Lung microvascular endothelial cell (primary cell): Measurements from ENCODE around the gene BFSP1. TPM values are rescaled to one million over a fixed set of nuclear protein-coding genes. Genes with fewer than 3 reads are reported as not detected.

ENCODE experiments used
- DNase-seq, 2 donors: peaks; one replicate each; pipeline versions ENCODE4 v3.0.0 to v3.0.0-alpha.2; 2010; ENCODE audit warnings: low read depth in 2 of 2
- total RNA-seq: library from RNA; depleted of rRNA; stranded (reverse); fragments of >200 nt; gene quantifications from 2 replicates; pipeline ENCODE4 v1.2.1, GENCODE V29; 2014

BFSP1 gene
- total RNA-seq, 1 donor from 2014 or later = 0.60 TPM

DNA sequence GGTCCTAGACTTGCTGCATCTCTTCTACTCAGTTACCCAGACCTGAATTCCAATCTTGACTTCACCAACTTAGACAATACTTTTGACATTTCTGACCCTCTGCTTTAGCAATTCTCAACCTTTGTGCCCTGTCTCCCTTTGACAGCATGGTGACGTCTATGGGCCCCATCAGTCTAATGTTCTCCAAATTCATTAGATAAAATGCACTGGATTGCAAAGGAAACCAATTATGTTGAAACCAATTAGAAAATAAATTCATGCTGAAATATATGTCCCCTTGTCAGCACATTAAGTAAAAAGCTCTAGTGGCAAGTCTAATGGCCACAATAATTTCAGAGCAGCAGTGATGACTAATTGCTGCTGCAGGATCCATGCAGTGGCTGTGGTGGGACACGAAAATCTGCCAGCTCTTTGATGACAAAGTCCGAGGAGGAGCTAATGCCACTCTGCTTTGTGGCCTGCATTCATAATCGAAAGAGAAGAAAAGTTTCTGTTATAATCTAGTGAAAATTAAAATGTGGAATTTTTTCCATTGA lies 64.0 kb downstream of the BFSP1 start:
- no peak for DNase-seq

DNA sequence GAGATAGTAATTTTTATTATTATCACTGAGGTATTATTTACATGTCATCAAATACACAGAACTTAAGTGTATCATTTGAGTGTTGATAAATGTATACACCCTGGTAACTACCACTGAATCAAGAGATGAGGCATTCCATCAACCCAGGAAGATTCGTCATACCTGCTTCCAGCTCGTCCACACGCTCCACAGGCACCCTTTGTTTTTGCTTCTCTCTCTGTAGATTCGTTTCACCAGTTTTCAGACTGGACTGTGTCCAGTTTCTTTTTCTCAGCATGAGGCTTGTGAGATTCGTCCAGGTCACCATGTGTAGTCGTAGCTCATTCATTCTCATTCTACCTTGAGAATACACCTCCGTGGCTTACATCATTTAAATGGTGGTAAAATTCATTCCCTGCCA lies 64.5 kb downstream of the BFSP1 start:
- no peak for DNase-seq

DNA sequence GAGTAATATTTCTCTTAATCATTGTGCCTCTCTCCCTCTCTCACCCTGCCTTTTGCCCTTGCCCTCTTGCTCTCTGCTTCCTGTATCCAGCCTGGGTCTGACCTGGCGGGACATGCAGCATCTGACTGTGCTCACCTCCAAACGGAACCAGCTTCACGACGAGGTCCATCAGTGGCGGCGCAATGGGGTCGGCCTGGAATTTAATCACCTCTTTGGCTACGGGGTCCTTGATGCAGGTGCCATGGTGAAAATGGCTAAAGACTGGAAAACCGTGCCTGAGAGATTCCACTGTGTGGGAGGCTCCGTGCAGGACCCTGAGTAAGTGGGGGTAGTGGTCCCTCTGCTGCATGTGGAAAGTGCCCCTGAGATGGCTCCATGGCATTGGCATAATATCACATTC lies 65.9 kb downstream of the BFSP1 start:
- no peak for DNase-seq

DNA sequence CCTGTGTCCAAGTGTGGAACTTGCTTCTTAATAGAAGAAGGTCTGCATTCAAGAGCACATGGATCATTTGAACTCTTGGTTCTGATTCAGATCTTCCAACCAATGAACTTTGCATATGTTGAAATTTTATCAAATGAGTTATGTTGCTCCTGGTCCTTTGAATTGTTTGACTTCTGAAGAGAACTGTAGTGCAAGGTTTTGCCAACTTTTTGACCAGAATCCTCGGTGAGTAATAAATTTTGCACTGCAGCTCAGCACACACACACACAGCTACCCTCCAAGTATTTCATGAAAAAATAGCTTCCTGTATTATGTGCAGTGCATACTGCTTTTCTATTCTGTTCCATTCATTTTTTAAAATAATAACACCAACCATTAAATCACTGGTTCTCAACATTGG lies 67.5 kb downstream of the BFSP1 start:
- no peak for DNase-seq

DNA sequence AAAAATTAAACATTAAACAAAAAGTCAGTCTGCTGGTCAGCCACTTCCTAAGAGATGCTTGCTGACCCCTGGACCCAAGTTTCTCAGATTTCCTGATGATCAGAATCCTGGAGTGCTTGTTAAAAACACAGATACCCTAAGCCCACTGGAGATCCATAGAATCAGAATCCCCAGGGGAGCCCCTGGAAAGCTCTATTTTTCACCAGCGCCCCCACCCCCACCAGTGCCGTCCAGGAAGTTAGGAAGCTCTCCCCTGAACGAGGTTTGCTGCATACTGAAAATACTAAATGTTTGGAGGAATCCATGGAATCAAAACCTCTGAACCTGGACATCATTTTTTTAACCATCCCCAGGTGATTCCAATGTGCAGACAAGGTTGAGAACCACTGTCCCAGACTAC lies 69.2 kb downstream of the BFSP1 start:
- no peak for DNase-seq

DNA sequence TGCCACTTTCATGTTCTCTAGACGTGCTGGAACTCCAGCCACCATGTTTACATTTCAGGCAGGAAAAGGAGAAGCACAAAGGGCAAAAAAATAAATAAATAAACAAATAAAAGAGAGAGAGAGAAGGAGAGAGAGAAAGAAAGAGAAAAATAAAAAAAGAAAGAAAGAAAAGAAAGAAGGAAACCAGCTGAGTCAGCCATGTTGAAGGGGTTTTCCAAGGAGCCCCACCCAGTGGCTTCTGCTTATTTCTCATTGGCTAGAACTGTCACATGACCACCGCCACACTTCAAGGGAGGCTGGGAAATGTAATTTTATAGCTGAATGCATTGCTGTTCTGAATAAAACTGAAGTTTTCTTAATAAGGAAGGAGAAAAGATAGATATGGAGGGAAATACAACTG lies 71.1 kb downstream of the BFSP1 start:
- DNase-seq = no peak

DNA sequence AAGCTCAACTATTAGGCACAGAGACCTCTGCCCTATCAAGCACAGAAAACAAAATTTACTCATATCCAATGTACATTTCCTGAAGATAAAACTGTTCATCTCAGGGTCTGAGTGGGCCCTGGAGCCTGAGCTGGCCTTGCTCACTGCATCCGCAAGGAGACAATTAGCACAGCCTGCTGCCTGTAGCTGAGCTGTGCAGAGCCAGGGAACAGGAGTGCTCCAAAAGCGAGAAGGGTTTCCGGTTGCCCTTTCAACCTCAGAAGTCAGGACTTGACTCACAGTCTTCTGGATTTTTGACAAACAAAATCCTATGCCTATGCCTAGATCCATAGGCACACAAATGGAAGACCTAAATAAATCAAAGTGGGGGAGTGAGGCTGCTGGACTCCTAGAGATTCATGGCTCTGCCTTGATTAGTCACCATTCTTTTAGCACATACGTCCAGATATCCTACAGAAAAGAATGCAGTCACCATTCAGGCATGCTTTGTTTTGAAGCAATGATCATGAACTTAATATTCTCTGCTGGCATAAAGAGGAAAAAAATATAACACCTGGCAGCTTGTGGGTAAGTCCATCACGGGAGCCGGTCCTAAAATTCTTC lies 73.5 kb downstream of the BFSP1 start:
- no peak for DNase-seq

DNA sequence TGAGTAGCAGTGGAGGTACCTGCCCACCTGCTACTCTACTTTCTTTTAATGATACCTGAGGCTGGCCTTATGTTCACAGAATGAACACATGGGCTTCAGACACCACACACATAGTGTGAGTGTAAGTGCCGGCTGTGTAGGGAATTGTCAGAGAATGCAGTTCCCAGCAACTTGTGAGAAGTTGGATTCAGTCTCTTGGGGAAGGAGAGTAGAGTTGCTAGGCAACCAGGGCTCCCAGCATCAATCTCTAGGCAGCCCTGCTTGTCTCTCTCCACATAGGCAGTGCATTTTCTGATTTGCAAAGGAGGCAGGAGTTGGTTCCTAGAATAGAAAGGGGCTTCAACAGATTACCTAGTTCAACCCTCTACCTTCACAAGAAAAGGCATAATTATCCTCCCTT lies 74.1 kb downstream of the BFSP1 start:
- no peak for DNase-seq

DNA sequence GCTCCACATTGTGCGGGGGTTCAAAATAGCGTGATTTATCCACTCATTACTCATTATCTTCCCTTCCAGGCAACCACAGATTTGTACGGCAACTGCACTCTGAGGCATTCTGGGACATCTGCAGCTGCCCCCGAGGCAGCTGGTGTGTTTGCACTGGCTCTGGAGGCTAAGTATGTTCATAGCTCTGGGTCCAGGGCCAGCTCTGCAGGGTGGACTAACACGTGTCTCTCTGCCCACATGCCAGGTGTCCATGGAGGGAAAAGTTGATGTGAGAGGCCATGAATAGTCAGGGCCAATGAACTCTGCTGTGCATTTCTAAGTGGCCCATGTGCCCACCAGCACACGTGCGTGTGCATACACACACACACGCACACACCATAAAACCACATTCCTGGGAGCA lies 74.9 kb downstream of the BFSP1 start:
- DNase-seq = no peak

DNA sequence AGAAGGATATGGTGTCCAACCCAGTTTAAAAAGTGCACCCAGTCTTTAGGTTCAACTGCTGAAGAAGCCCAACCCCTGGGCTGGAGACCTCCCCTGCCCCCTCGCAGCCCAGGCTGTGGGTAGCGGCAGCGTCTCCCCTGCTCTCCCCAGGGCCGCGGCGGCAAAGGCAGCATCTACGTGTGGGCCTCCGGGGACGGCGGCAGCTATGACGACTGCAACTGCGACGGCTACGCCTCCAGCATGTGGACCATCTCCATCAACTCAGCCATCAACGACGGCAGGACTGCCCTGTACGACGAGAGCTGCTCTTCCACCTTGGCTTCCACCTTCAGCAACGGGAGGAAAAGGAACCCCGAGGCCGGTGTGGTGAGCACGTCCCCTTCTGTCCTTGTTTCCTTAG lies 77.6 kb downstream of the BFSP1 start:
- no peak for DNase-seq

DNA sequence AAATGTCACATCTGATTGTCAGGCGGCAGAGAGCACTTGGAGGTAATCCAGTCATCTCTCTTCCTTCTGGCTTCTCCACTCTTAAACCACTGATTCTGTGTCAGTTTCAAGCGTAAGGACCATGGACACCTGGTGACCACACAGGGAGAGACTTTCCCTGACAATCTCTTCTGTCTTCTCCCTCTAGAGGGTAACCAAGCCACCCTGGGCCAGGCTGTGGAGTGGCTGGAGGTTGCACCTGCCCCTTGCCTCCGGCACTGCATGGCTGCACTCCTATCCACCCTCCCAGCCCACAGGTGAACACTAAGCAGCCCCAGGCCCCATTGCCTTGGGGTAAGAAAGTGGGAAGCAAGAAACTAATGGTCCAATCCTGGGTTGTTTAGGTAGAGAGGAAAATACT lies 78.7 kb downstream of the BFSP1 start:
- DNase-seq = no peak

DNA sequence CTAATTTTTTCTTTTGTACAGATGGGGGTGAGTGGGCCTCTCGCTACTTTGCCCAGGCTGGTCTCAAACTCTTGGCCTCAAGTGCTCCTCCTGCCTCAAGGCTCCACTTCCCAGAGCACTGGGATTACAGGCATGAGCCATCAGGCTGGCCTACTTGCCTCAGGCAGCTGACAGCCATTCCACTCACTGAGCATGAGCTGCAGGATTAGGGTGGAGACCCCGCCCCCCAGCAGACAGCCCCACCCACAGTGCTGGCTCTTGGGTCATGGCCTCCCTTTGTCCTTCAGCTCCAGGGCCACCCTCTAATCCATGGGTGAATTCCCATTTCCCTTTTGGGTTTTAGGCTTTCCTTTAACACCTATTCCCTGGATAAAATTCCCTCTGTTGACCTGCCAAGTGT lies 82.1 kb downstream of the BFSP1 start:
- DNase-seq = no peak

DNA sequence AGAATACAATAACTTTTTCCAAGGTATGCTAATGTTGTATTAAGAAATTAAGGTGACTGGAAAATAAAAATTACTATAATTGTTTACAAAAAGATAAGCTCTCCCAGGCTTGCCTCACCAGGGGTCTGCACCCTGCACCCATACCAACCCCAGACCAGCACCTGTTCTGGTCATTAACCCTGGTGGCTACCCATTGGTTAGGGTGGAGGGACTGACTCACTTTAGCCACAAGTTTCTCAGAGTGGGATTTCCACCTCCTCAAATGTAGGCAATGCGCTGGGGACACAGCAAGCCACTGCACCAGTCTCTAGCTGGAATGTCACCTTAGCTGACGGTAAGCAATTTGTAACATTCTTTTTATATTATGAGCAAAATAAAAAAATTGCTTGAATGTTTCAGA lies 83.1 kb downstream of the BFSP1 start:
- DNase-seq = no peak

DNA sequence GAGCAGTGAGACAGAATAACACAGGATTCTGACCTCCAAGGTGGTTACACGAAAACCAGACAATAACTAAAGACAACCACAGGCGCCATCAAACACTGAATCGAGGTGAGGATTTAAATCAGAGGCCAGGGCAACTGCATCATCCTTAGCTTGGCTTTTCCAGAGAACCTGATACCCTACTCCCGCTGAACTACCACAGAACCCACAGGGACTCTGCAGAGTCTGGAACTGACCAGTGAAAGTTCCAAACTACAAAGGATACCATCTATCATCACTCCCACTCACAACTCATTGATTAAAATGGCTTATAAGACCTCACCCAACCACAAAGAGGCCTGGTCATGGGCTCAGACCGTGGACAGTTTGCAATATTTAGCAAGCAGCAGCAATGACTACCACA lies 85.0 kb downstream of the BFSP1 start:
- no peak for DNase-seq

DNA sequence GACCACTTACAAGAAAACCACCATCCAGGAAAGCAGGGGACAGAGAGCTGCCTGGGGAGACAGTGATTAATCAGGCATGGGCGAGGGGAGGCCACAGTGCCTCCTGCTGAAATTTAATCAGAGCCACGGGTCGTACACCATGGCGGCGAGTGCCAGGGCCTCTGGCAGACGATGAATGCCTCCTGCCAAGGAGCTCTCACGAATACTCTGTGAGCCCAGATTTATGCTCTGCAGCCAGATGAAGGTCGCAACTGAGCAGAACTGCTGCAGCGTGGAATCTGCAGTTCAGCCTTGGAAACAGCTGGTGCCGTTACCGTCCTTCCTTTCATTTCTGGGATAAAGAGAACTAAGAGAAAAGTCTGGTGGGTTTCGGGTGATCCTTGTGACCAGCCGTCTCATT lies 85.6 kb downstream of the BFSP1 start:
- DNase-seq = no peak

DNA sequence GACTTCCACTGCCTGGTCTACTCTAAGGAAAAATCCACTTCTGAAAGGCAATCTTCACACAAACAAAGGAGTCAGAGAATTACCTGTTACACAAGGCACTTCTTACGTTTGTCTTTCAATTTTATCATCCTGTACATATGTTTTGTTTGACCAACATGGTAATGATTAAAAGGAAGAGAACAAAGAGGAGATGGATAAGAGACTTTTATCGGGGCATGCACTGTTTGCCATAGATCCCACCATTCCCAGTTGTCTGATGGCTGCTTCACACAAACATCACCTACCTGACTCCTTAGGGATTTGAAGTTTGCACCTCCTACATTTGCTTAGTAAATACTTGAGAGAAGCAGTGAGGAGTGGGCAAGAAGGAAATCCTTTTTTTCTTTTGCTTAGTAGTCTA lies 87.1 kb downstream of the BFSP1 start:
- no peak for DNase-seq

Other genes starting within 250 kb of the BFSP1 start
- 59.3 and 87.4 TPM in 2 replicates for gene DSTN, start 38.7 kb upstream of the BFSP1 start, total RNA-seq
- gene RRBP1, start 150.9 kb upstream of the BFSP1 start, total RNA-seq = 49.9 and 61.5 TPM in 2 replicates
- not detected in 2 replicates for gene BANF2, start 168.6 kb upstream of the BFSP1 start, total RNA-seq